ENCODE measurements around the gene SMU1.

DNA sequence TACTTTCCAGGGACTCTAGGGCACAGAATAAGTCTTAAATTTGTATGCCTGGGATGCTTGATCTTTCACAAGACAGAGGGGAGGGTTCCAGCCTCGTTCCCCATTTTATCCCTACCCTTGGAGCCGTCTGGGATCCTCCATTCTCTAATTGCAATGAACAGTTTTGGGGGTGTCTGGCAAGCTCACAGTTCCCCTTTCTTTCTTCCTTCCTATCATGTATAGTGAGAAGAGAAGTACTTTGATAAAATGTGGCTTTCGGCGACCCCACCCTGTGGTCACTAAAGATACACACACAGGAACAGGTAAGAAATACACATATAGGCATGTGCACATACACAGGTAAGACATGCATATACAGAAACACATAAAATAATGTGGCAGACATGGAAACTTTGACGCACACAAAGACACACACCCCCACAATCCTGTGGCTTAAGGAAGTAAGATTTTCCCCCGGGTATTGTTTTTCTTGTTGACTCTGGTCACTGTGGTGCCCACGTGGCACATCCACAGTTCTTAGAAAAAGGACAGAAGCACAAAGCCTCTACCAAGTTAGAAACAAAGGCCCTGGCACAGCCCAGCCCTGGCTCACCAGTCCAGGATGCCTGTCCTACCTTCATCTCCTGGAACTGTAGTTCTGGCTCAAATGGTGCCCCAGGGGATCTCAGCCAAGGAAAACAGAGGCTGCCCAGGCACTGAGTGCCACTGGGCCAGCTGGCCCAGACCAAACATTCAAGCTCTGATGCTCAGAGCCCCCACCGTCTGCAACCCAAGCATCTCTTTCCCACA lies 6.3 kb upstream of the SMU1 start:
- no peak for TF ChIP-seq CTCF (IDR thresholded peaks at IDR 0.05)
- no peak for TF ChIP-seq POLR2A (IDR thresholded peaks at IDR 0.05)
